Neural cell (in vitro differentiated cells): ENCODE results near the gene ARID4A. TPM values are rescaled to one million over a fixed set of nuclear protein-coding genes. Genes with fewer than 3 reads are reported as not detected.

Experiments used
- H2AFZ ChIP-seq: fragments of 200-600, 300-800 bp; sonication (generic), shearing (Covaris generic); 2 replicates; pipeline ENCODE4 v1.6.0; 2014; ENCODE audit warnings: low read depth, mild to moderate bottlenecking, antibody characterized with exemption, low read length, moderate library complexity
- H3F3A ChIP-seq: fragments of 200-600 bp; shearing (Covaris generic); 2 replicates; pipeline ENCODE4 v1.6.1; 2016; ENCODE audit warnings: mild to moderate bottlenecking, moderate library complexity, mixed read lengths, antibody characterized with exemption, low read length; ENCODE audit not compliant: insufficient read depth, poor library complexity, severe bottlenecking
- H3K27ac ChIP-seq: fragments of 200-600, 300-800 bp; sonication (generic), shearing (Covaris generic); 2 replicates; pipeline ENCODE4 v1.5.1; 2014; ENCODE audit warnings: mild to moderate bottlenecking, low read length, moderate library complexity
- H3K27me3 ChIP-seq: fragments of 300-800, 200-600 bp; sonication (generic), shearing (Covaris generic); 2 replicates; pipeline ENCODE4 v1.6.0; 2014; ENCODE audit warnings: mild to moderate bottlenecking, low read depth, low read length, moderate library complexity; ENCODE audit not compliant: insufficient read depth
- H3K36me3 ChIP-seq: fragments of 300-800, 200-600 bp; sonication (generic), shearing (Covaris generic); 2 replicates; pipeline ENCODE4 v1.5.1; 2014; ENCODE audit warnings: mild to moderate bottlenecking, antibody characterized with exemption, low read length, moderate library complexity; ENCODE audit not compliant: insufficient read depth
- H3K4me2 ChIP-seq: fragments of 300-800, 200-600 bp; sonication (generic), shearing (Covaris generic); 2 replicates; pipeline ENCODE4 v1.6.0; 2014; ENCODE audit warnings: mild to moderate bottlenecking, low read length
- H3K4me3 ChIP-seq: fragments of 300-800, 200-600 bp; sonication (generic), shearing (Covaris generic); 2 replicates; pipeline ENCODE4 v1.5.1; 2014; ENCODE audit warnings: mild to moderate bottlenecking, low read length, moderate library complexity
- H3K79me2 ChIP-seq: fragments of 200-600 bp; shearing (Covaris generic); replicated peaks from 2 replicates; pipeline ENCODE4 v1.6.0; 2014; ENCODE audit warnings: mild to moderate bottlenecking, low read length, moderate library complexity; ENCODE audit not compliant: insufficient read depth
- H3K9ac ChIP-seq: fragments of 300-800, 200-600 bp; sonication (generic), shearing (Covaris generic); 2 replicates; pipeline ENCODE4 v1.6.1; 2016; ENCODE audit warnings: mild to moderate bottlenecking, low read length, mixed read lengths
- H3K9me2 ChIP-seq: fragments of 200-600 bp; shearing (Covaris generic); 2 replicates; pipeline ENCODE4 v1.6.1; 2016; ENCODE audit warnings: mild to moderate bottlenecking, low read length, mixed read lengths; ENCODE audit not compliant: insufficient read depth
- H3K9me3 ChIP-seq: fragments of 200-600, 300-800 bp; sonication (generic), shearing (Covaris generic); 2 replicates; pipeline ENCODE4 v1.6.1; 2016; ENCODE audit warnings: mild to moderate bottlenecking, mixed run types, low read length, moderate library complexity, mixed read lengths
- H4K20me1 ChIP-seq: fragments of 200-600 bp; shearing (Covaris generic); 2 replicates; pipeline ENCODE4 v1.6.1; 2016; ENCODE audit warnings: mild to moderate bottlenecking, mixed run types; ENCODE audit not compliant: insufficient read depth
- EP300 ChIP-seq: fragments of 450-650 bp; conservative IDR thresholded peaks from 2 replicates; pipeline ENCODE4 v1.6.1; 2014; ENCODE audit warnings: antibody characterized with exemption, mild to moderate bottlenecking, moderate library complexity; ENCODE audit not compliant: poor library complexity, severe bottlenecking
- EZH2 ChIP-seq: fragments of 200-600, 300-800 bp; shearing (Covaris generic), sonication (generic); IDR thresholded peaks from 2 replicates; pipeline ENCODE4 v1.6.1; 2014; ENCODE audit warnings: antibody characterized with exemption, low read length, borderline replicate concordance, mild to moderate bottlenecking; ENCODE audit not compliant: insufficient read depth, poor library complexity, severe bottlenecking
- MXI1 ChIP-seq: fragments of 450-650 bp; conservative IDR thresholded peaks from 2 replicates; pipeline ENCODE4 v1.6.1; 2014; ENCODE audit warnings: antibody characterized with exemption, mild to moderate bottlenecking; ENCODE audit not compliant: poor library complexity, severe bottlenecking
- POLR2AphosphoS5 ChIP-seq: IDR thresholded peaks from 2 replicates; pipeline ENCODE4 v1.6.1; 2012
- RAD21 ChIP-seq: fragments of 450-650 bp; conservative IDR thresholded peaks from 2 replicates; pipeline ENCODE4 v1.6.1; 2014; ENCODE audit warnings: antibody characterized with exemption, mild to moderate bottlenecking, moderate library complexity
- SMC3 ChIP-seq: fragments of 450-650 bp; conservative IDR thresholded peaks from 2 replicates; pipeline ENCODE4 v1.6.1; 2014; ENCODE audit warnings: antibody characterized with exemption, mild to moderate bottlenecking, moderate library complexity; ENCODE audit not compliant: poor library complexity
- TAF1 ChIP-seq: IDR thresholded peaks from 2 replicates; pipeline ENCODE4 v1.6.1; 2012; ENCODE audit warnings: low read depth
- polyA plus RNA-seq: library from polyadenylated mRNA; depleted of rRNA; stranded (reverse); fragments of >200 nt; gene quantifications from 2 replicates; pipeline ENCODE4 v1.2.3, GENCODE V29; 2014
- TF ChIP-seq, protein P1 (sequence below): fragments of 450-650 bp; IDR thresholded peaks from 2 replicates; pipeline ENCODE4 v1.5.1; 2014; ENCODE audit warnings: antibody characterized with exemption, mild to moderate bottlenecking, moderate library complexity; ENCODE audit not compliant: poor library complexity, severe bottlenecking
- TF ChIP-seq, protein P2 (sequence below): IDR thresholded peaks from 2 replicates; pipeline ENCODE4 v1.6.1; 2012; ENCODE audit warnings: borderline replicate concordance

ARID4A gene
- polyA plus RNA-seq, 1 donor from 2014 or later = 38.5 TPM

DNA sequence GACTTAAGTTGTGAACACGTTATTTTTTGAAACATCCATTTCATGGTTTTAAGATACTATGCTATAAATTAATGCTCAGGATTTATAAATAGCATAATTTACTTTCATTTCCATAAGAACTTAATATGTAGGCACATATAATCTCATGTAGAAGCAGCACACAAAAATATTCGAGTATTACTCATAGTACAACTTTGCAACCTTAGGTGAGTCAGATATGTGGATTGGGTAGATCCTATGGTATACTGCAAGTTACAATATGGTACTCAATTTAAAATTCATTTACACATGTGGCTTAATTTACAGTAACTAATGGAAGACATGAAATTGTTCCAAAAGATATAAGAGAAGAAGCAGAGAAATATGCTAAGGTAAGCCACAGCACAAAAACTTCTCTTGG is 27.7 kb upstream of the ARID4A start:
- no peaks in the 10 kb centered on the region for H4K20me1 ChIP-seq
- H3K4me2 ChIP-seq = no peak overlapping the region
- TF ChIP-seq MXI1 (no peak), EP300 (no peak), RAD21 (no peak), SMC3 (no peak)
- TF ChIP-seq, protein P1, sequence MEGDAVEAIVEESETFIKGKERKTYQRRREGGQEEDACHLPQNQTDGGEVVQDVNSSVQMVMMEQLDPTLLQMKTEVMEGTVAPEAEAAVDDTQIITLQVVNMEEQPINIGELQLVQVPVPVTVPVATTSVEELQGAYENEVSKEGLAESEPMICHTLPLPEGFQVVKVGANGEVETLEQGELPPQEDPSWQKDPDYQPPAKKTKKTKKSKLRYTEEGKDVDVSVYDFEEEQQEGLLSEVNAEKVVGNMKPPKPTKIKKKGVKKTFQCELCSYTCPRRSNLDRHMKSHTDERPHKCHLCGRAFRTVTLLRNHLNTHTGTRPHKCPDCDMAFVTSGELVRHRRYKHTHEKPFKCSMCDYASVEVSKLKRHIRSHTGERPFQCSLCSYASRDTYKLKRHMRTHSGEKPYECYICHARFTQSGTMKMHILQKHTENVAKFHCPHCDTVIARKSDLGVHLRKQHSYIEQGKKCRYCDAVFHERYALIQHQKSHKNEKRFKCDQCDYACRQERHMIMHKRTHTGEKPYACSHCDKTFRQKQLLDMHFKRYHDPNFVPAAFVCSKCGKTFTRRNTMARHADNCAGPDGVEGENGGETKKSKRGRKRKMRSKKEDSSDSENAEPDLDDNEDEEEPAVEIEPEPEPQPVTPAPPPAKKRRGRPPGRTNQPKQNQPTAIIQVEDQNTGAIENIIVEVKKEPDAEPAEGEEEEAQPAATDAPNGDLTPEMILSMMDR = no peak
- H3K9me3 ChIP-seq = no peaks in the 10 kb centered on the region
- H3K27me3 ChIP-seq = no peaks in the 10 kb centered on the region
- no peak overlapping the region for H2AFZ ChIP-seq
- no peaks in the 10 kb centered on the region for H3K9me2 ChIP-seq
- peaks cover 18% of the 10 kb centered on the region for H3K36me3 ChIP-seq
- no peaks in the 10 kb centered on the region for H3F3A ChIP-seq
- H3K4me3 ChIP-seq = no peak overlapping the region
- no peak overlapping the region for H3K27ac ChIP-seq
- peaks cover 29% of the 10 kb centered on the region for H3K79me2 ChIP-seq
- H3K9ac ChIP-seq = no peak overlapping the region

DNA sequence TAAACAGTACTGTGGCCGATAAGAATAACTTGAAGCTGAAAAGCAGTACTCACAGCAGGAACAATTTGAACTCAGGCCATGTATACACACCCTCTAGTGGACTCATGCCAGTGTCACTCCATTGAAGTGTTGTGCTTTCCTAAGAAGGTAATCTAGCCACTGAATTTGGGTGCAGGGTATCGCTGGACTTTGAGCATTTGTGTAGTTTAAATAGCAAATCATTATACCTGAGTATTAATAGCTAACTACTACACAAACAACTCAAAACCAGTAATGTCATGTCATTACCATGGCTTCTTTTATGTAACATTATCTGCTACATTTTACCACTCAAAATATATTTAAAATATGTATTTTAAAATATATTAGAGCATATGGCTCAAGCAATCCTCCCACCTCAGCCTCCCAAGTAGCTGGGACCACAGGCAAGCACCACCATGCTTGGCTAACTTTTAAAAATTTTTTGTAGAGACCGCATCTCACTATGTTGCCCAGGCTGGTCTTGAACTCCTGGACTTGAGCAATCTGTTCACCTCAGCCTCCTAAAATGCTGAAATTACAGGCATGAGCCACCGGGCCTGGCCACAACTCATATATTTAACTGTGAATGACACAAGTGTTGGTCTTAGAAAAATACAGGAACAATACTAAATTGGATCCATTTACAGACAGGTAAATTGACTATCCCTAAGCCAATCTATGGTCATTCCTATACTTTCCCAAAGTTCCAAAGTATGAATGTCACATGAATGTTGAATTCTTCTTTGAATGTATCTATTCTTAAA is 25.6 kb upstream of the ARID4A start:
- Histone ChIP-seq H3K27me3 (no peaks in the 10 kb centered on the region), H3K4me3 (no peak overlapping the region), H4K20me1 (no peaks in the 10 kb centered on the region), H3K36me3 (peaks cover 12% of the 10 kb centered on the region), H3K9me3 (no peaks in the 10 kb centered on the region), H3K4me2 (no peak overlapping the region), H3K9ac (no peak overlapping the region), H3K27ac (no peak overlapping the region), H3K79me2 (peaks cover 32% of the 10 kb centered on the region), H3F3A (no peaks in the 10 kb centered on the region), H2AFZ (no peak overlapping the region), H3K9me2 (no peaks in the 10 kb centered on the region)
- TF ChIP-seq RAD21 (no peak), EP300 (no peak)
- TF ChIP-seq, protein P1 = no peak

DNA sequence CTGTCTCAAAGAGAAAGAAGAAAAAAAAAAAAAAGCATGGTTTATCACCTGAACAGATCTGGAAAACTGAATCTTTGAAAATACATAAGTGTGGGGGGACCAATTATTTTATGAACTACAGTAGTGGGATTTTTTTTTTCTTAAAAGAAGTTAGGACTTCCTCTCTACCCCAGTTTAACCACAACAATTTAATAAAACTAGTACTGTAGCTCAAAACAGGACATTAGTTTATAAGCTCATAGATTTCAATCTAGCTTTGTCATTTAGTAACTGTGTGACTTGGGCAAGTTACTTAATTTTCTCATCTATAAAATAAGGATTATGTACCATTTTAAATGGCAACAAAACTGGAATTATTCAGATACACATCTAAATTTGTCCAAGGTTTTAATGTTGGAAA is 23.5 kb upstream of the ARID4A start:
- peaks cover 12% of the 10 kb centered on the region for H3K36me3 ChIP-seq
- TF ChIP-seq RAD21 (no peak), SMC3 (no peak), MXI1 (no peak), TAF1 (no peak), POLR2AphosphoS5 (no peak), EZH2 (no peak), EP300 (no peak)
- TF ChIP-seq, protein P2, sequence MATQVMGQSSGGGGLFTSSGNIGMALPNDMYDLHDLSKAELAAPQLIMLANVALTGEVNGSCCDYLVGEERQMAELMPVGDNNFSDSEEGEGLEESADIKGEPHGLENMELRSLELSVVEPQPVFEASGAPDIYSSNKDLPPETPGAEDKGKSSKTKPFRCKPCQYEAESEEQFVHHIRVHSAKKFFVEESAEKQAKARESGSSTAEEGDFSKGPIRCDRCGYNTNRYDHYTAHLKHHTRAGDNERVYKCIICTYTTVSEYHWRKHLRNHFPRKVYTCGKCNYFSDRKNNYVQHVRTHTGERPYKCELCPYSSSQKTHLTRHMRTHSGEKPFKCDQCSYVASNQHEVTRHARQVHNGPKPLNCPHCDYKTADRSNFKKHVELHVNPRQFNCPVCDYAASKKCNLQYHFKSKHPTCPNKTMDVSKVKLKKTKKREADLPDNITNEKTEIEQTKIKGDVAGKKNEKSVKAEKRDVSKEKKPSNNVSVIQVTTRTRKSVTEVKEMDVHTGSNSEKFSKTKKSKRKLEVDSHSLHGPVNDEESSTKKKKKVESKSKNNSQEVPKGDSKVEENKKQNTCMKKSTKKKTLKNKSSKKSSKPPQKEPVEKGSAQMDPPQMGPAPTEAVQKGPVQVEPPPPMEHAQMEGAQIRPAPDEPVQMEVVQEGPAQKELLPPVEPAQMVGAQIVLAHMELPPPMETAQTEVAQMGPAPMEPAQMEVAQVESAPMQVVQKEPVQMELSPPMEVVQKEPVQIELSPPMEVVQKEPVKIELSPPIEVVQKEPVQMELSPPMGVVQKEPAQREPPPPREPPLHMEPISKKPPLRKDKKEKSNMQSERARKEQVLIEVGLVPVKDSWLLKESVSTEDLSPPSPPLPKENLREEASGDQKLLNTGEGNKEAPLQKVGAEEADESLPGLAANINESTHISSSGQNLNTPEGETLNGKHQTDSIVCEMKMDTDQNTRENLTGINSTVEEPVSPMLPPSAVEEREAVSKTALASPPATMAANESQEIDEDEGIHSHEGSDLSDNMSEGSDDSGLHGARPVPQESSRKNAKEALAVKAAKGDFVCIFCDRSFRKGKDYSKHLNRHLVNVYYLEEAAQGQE = no peak
- TF ChIP-seq, protein P1 = no peak
- H3K27ac ChIP-seq = no peak overlapping the region
- no peaks in the 10 kb centered on the region for H3K9me2 ChIP-seq
- no peak overlapping the region for H3K4me2 ChIP-seq
- H3K9me3 ChIP-seq = no peaks in the 10 kb centered on the region
- H3K4me3 ChIP-seq = no peak overlapping the region
- no peak overlapping the region for H2AFZ ChIP-seq
- H4K20me1 ChIP-seq = no peaks in the 10 kb centered on the region
- peaks cover 48% of the 10 kb centered on the region for H3K79me2 ChIP-seq
- H3K27me3 ChIP-seq = no peaks in the 10 kb centered on the region
- H3K9ac ChIP-seq = no peak overlapping the region
- H3F3A ChIP-seq = no peaks in the 10 kb centered on the region
